B cell (primary cell): Measurements from ENCODE around the gene HRC. TPM values are rescaled to one million over a fixed set of nuclear protein-coding genes. Genes with fewer than 3 reads are reported as not detected.

ENCODE experiments used
- ATAC-seq: fragments of 200-7000 bp; cut with Tn5 transposase; one replicate; pipeline ENCODE4 v1.10.0; 2021; ENCODE audit warnings: low read depth, mild to moderate bottlenecking, moderate number of reproducible peaks, moderate library complexity
- CTCF ChIA-PET: fragments of 350-600 bp; sonication (Branson Sonifier 250); formaldehyde crosslinking; loops from one replicate; lab custom pipeline; 2021; ENCODE audit warnings: antibody characterized with exemption, inconsistent platforms; lab: Charles Lee
- POLR2A ChIA-PET: fragments of 350-600 bp; sonication (Branson Sonifier 250); formaldehyde crosslinking; loops from one replicate; lab custom pipeline; 2021; ENCODE audit warnings: antibody characterized with exemption; lab: Charles Lee
- DNase-seq: peaks from one replicate; pipeline ENCODE4 v3.0.0; 2013
- H2AFZ ChIP-seq: 2 replicates; pipeline ENCODE4 v1.6.1; 2012; ENCODE audit warnings: mild to moderate bottlenecking, low read depth, low read length; ENCODE audit not compliant: insufficient read depth, poor library complexity, severe bottlenecking
- H3K27ac ChIP-seq, 2 donors: 1 replicate in 1 of 2; 2 replicates in 1 of 2; pipeline ENCODE4 v1.5.1; 2012 to 2013; ENCODE audit warnings: low read length in 2 of 2, mild to moderate bottlenecking in 2 of 2, moderate library complexity in 1 of 2
- H3K27me3 ChIP-seq, 4 experiments: fragments of 200-600 bp in 1 of 4; sonication (generic) in 1 of 4; replicated peaks in 1 of 4; 1 replicate in 2 of 4; 2 replicates in 2 of 4; pipeline versions ENCODE4 v1.6.1 to v1.7.0; 2013 to 2016; ENCODE audit warnings: low read length in 3 of 4, mild to moderate bottlenecking in 2 of 4, mixed read lengths in 1 of 4, moderate library complexity in 1 of 4; ENCODE audit not compliant: insufficient read depth in 4 of 4, control insufficient read depth in 3 of 4; ENCODE audit errors: control extremely low read depth in 1 of 4
- H3K36me3 ChIP-seq, 2 experiments: replicated peaks in 1 of 2; 1 replicate in 1 of 2; 2 replicates in 1 of 2; pipeline versions ENCODE4 v1.6.1 to v1.7.1; 2013; ENCODE audit warnings: low read length in 1 of 2; ENCODE audit not compliant: insufficient read depth in 2 of 2, control insufficient read depth in 1 of 2; ENCODE audit errors: control extremely low read depth in 1 of 2, extremely low read depth in 1 of 2
- H3K4me1 ChIP-seq, 2 donors: fragments of 200-600 bp in 1 of 2; sonication (generic) in 1 of 2; 1 replicate in 1 of 2; 2 replicates in 1 of 2; pipeline versions ENCODE4 v1.5.1 to v1.6.1; 2013 to 2017; ENCODE audit warnings: low read length in 2 of 2; ENCODE audit not compliant: control insufficient read depth in 2 of 2, insufficient read depth in 2 of 2
- H3K4me2 ChIP-seq: replicated peaks from 2 replicates; pipeline ENCODE3; 2012; ENCODE audit warnings: mild to moderate bottlenecking, low read depth, low read length; ENCODE audit not compliant: poor library complexity, severe bottlenecking
- H3K4me3 ChIP-seq, 5 experiments: fragments of 200-600 bp in 1 of 5; sonication (generic) in 1 of 5; 1 replicate in 3 of 5; 2 replicates in 2 of 5; pipeline versions ENCODE4 v1.5.1 to v1.7.0; 2011 to 2016; ENCODE audit warnings: low read length in 4 of 5, mild to moderate bottlenecking in 4 of 5, low read depth in 2 of 5, control low read depth in 1 of 5, moderate library complexity in 1 of 5; ENCODE audit not compliant: insufficient read depth in 1 of 5; ENCODE audit errors: control extremely low read depth in 1 of 5, extremely low read depth in 1 of 5
- H3K79me2 ChIP-seq: fragments of 200-600 bp; sonication (generic); one replicate; pipeline ENCODE4 v1.6.0; 2016; ENCODE audit warnings: low read length; ENCODE audit not compliant: control insufficient read depth, insufficient read depth
- H3K9ac ChIP-seq: fragments of 200-600 bp; sonication (generic); 2 replicates; pipeline ENCODE4 v1.6.1; 2017; ENCODE audit warnings: mild to moderate bottlenecking, low read length, moderate library complexity
- H3K9me3 ChIP-seq, 3 donors: one replicate each; pipeline versions ENCODE4 v1.6.1 to v1.7.1; 2013; ENCODE audit warnings: low read length in 2 of 3; ENCODE audit not compliant: control insufficient read depth in 2 of 3, insufficient read depth in 1 of 3; ENCODE audit errors: control extremely low read depth in 1 of 3
- H4K20me1 ChIP-seq: 2 replicates; pipeline ENCODE4 v1.6.0; 2012; ENCODE audit warnings: mild to moderate bottlenecking, low read length; ENCODE audit not compliant: insufficient read depth, control insufficient read depth, poor library complexity, severe bottlenecking
- H3K27ac Mint-ChIP-seq: one replicate; pipeline ENCODE4 v1.8.0; 2021; ENCODE audit warnings: mixed read lengths
- H3K27me3 Mint-ChIP-seq: one replicate; pipeline ENCODE4 v1.8.0; 2021; ENCODE audit warnings: mixed read lengths
- H3K4me1 Mint-ChIP-seq: one replicate; pipeline ENCODE4 v1.8.0; 2021; ENCODE audit warnings: mixed read lengths
- H3K4me3 Mint-ChIP-seq: one replicate; pipeline ENCODE4 v1.8.0; 2021; ENCODE audit warnings: mixed read lengths
- H3K9me3 Mint-ChIP-seq: one replicate; pipeline ENCODE4 v1.8.0; 2022; ENCODE audit warnings: mixed read lengths; ENCODE audit not compliant: insufficient read depth
- EZH2 ChIP-seq: IDR thresholded peaks from 2 replicates; pipeline ENCODE4 v1.6.1; 2012; ENCODE audit warnings: borderline replicate concordance, low read depth, mild to moderate bottlenecking, moderate library complexity, low read length; ENCODE audit not compliant: insufficient read depth, poor library complexity, severe bottlenecking
- WGBS: methylation state at CpG from one replicate; pipeline ENCODE4 v1.1.5; 2013; ENCODE audit warnings: missing lambda C conversion rate; ENCODE audit not compliant: insufficient coverage; 5-methylcytosine and 5-hydroxymethylcytosine counted together
- intact Hi-C: fragments of 100-400 bp; cut with micrococcal nuclease; formaldehyde crosslinking; loops from one replicate; pipeline ENCODE4 v1.10.0; 2022
- polyA plus RNA-seq: library from polyadenylated mRNA; depleted of rRNA; stranded (reverse); fragments of >200 nt; gene quantifications from 2 replicates; pipeline ENCODE4 v1.2.3, GENCODE V29; 2012
- total RNA-seq, 2 donors: library from RNA; stranded (reverse); fragments of 120-200 nt in 1 of 2; gene quantifications; 1 replicate in 1 of 2; 2 replicates in 1 of 2; pipeline versions ENCODE4 v1.2.3 to v1.2.4, GENCODE V29; 2013 to 2022
- TF ChIP-seq, protein P1 (sequence below): fragments of 200-600 bp; IDR thresholded peaks from one replicate; pipeline ENCODE4 v1.8.0; 2022; ENCODE audit warnings: antibody characterized with exemption, mild to moderate bottlenecking

HRC gene
- total and polyA plus RNA-seq, 2 donors (not counting 1 experiment from before 2014, with no cell fraction given) = not detected

DNA sequence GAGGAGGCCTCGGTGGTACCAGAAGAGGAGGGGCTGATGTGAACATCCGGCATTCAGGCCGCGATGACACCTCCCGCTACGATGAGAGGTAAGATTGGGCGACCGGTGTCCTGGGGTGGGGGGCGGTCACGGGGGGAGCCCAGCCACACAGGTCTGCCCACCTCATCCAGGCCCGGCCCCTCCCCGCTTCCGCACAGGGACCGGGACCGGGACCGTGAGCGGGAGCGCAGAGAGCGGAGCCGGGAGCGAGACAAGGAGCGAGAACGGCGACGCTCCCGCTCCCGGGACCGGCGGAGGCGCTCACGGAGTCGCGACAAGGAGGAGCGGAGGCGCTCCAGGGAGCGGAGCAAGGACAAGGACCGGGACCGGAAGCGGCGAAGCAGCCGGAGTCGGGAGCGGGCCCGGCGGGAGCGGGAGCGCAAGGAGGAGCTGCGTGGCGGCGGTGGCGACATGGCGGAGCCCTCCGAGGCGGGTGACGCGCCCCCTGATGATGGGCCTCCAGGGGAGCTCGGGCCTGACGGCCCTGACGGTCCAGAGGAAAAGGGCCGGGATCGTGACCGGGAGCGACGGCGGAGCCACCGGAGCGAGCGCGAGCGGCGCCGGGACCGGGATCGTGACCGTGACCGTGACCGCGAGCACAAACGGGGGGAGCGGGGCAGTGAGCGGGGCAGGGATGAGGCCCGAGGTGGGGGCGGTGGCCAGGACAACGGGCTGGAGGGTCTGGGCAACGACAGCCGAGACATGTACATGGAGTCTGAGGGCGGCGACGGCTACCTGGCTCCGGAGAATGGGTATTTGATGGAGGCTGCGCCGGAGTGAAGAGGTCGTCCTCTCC is 47.4 kb downstream of the HRC start:
- intact Hi-C loops = no loop called here
- Histone ChIP-seq H3K4me3 (no peak overlapping the region), H3K79me2 (peaks cover 3% of the 10 kb centered on the region), H3K4me1 (peaks cover 13 to 14% of the 10 kb centered on the region in 2 donors), H4K20me1 (peaks cover 46% of the 10 kb centered on the region), H3K9ac (no peak overlapping the region), H3K27ac (no peak overlapping the region), H3K4me2 (no peak overlapping the region), H3K36me3 (peaks cover 0 to 52% of the 10 kb centered on the region in 2 experiments), H3K9me3 (no peaks in the 10 kb centered on the region), H3K27me3 (no peaks in the 10 kb centered on the region), H2AFZ (no peak overlapping the region)
- no peak overlapping the region for H3K27ac Mint-ChIP-seq
- no peak overlapping the region for H3K4me3 Mint-ChIP-seq
- POLR2A ChIA-PET = interaction anchor here (0.8 kb wide), 1 partner anchor 477 kb away, joined by 3 read pairs; no protein-coding TSS in a partner anchor
- H3K27me3 Mint-ChIP-seq = no peaks in the 10 kb centered on the region
- H3K9me3 Mint-ChIP-seq = no peaks in the 10 kb centered on the region
- CTCF ChIA-PET = interaction anchor here (1.3 kb wide), 1 partner anchor 12 kb away, joined by 3 read pairs; no protein-coding TSS in a partner anchor
- TF ChIP-seq, protein P1, sequence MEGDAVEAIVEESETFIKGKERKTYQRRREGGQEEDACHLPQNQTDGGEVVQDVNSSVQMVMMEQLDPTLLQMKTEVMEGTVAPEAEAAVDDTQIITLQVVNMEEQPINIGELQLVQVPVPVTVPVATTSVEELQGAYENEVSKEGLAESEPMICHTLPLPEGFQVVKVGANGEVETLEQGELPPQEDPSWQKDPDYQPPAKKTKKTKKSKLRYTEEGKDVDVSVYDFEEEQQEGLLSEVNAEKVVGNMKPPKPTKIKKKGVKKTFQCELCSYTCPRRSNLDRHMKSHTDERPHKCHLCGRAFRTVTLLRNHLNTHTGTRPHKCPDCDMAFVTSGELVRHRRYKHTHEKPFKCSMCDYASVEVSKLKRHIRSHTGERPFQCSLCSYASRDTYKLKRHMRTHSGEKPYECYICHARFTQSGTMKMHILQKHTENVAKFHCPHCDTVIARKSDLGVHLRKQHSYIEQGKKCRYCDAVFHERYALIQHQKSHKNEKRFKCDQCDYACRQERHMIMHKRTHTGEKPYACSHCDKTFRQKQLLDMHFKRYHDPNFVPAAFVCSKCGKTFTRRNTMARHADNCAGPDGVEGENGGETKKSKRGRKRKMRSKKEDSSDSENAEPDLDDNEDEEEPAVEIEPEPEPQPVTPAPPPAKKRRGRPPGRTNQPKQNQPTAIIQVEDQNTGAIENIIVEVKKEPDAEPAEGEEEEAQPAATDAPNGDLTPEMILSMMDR = no peak
- TF ChIP-seq EZH2 = no peak
- ATAC-seq (no peak), DNase-seq (peak; percentile 15)
- peaks cover 12% of the 10 kb centered on the region for H3K4me1 Mint-ChIP-seq
- 98% methylated on average over 77 of the region's 93 CpGs for WGBS

DNA sequence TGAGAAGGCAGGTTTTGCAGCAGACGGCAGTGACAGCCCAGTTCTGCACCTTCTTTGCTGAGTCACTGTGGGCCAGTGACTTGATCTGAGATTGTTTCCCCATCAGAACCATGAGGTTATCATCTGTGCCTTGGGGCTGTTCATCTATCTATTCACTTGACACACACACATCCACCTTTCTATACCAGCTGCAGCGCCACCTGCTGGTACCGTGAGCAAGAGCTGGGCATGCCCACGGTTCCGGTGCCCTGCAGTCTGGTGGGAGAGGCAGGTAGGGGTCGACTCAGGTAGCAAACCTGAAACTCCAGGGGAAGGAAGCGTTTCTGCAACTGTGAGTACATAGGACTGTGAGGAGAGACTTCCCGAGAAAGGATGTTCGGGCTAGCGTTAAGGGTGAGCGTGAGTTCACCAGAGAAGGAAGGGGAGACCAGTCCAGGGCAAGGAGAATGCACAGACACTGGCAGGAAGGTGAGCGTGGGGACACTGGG is 48.5 kb downstream of the HRC start:
- Histone ChIP-seq H3K36me3 (peaks cover 0 to 61% of the 10 kb centered on the region in 2 experiments), H3K9me3 (no peaks in the 10 kb centered on the region), H3K9ac (no peak overlapping the region), H3K79me2 (peaks cover 3% of the 10 kb centered on the region), H3K4me2 (no peak overlapping the region), H2AFZ (no peak overlapping the region), H3K4me1 (peaks cover 13 to 14% of the 10 kb centered on the region in 2 donors), H3K4me3 (no peak overlapping the region), H3K27me3 (no peaks in the 10 kb centered on the region), H4K20me1 (peaks cover 55% of the 10 kb centered on the region), H3K27ac (no peak overlapping the region)
- ATAC-seq (peak; percentile 70), DNase-seq (peak; percentile 76)
- Mint-ChIP-seq H3K9me3 (no peaks in the 10 kb centered on the region), H3K27me3 (no peaks in the 10 kb centered on the region), H3K4me3 (no peak overlapping the region), H3K27ac (no peak overlapping the region), H3K4me1 (peaks cover 10% of the 10 kb centered on the region)
- intact Hi-C loops = no loop called here
- ChIA-PET CTCF (interaction anchor here (0.6 to 3.3 kb wide), 17 partner anchors 9 to 319 kb away, joined by 3 to 33 read pairs (median 3); partner anchors contain the start of genes LIN7B, PPFIA3 and RUVBL2), POLR2A (no interaction called here)
- TF ChIP-seq, protein P1 = peak; percentile 88
- TF ChIP-seq EZH2 = no peak
- 80% methylated on average over 10 of the region's 12 CpGs for WGBS
